PFSK-1 (cell line): ENCODE results near the gene GANAB.

Source experiments
- FOXP2 ChIP-seq: optimal IDR thresholded peaks from 2 replicates; pipeline ENCODE3; 2011; ENCODE audit warnings: borderline replicate concordance, control low read depth, inconsistent platforms; ENCODE audit not compliant: insufficient read depth; ENCODE audit errors: extremely low read length, extremely low read depth
- POLR2AphosphoS5 ChIP-seq: IDR thresholded peaks from 2 replicates; pipeline ENCODE4 v1.6.1; 2012; ENCODE audit warnings: low read depth, mild to moderate bottlenecking, control low read depth, low read length, moderate library complexity
- SIN3A ChIP-seq: IDR thresholded peaks from 2 replicates; pipeline ENCODE4 v1.6.1; 2012; ENCODE audit warnings: mild to moderate bottlenecking, low read length, moderate library complexity, borderline replicate concordance; ENCODE audit not compliant: insufficient read depth
- TAF1 ChIP-seq: IDR thresholded peaks from 2 replicates; pipeline ENCODE4 v1.6.1; 2012; ENCODE audit warnings: low read length, control low read depth, borderline replicate concordance; ENCODE audit not compliant: insufficient read depth
- TF ChIP-seq, protein P1 (sequence below), 2 experiments: IDR thresholded peaks; 2 replicates each; pipeline versions ENCODE4 v1.6.1 to v1.8.0; 2011 to 2012; ENCODE audit warnings: low read depth in 2 of 2, low read length in 2 of 2, control low read depth in 1 of 2, inconsistent platforms in 1 of 2, mild to moderate bottlenecking in 1 of 2, moderate library complexity in 1 of 2; ENCODE audit not compliant: insufficient read depth in 1 of 2

GANAB gene

DNA sequence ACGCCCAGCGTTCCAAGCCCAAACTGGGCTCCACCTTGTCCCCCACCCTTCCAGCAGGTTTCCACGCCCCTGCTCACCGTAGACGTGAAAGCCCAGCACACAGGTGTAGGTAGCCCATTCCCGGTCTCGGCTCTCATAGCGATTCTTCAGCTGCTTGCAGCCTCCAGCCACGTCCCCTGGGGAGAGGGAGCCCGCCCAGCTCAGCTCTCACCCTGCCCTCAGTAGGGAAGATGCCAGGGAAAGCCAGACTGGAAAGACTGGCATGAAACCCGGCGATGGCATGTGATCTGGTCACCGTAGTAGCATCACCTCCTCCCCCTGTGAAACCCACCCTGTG is 43.4 kb downstream of the GANAB start:
- TF ChIP-seq FOXP2 (no peak), SIN3A (no peak), TAF1 (no peak), POLR2AphosphoS5 (no peak)
- TF ChIP-seq, protein P1, sequence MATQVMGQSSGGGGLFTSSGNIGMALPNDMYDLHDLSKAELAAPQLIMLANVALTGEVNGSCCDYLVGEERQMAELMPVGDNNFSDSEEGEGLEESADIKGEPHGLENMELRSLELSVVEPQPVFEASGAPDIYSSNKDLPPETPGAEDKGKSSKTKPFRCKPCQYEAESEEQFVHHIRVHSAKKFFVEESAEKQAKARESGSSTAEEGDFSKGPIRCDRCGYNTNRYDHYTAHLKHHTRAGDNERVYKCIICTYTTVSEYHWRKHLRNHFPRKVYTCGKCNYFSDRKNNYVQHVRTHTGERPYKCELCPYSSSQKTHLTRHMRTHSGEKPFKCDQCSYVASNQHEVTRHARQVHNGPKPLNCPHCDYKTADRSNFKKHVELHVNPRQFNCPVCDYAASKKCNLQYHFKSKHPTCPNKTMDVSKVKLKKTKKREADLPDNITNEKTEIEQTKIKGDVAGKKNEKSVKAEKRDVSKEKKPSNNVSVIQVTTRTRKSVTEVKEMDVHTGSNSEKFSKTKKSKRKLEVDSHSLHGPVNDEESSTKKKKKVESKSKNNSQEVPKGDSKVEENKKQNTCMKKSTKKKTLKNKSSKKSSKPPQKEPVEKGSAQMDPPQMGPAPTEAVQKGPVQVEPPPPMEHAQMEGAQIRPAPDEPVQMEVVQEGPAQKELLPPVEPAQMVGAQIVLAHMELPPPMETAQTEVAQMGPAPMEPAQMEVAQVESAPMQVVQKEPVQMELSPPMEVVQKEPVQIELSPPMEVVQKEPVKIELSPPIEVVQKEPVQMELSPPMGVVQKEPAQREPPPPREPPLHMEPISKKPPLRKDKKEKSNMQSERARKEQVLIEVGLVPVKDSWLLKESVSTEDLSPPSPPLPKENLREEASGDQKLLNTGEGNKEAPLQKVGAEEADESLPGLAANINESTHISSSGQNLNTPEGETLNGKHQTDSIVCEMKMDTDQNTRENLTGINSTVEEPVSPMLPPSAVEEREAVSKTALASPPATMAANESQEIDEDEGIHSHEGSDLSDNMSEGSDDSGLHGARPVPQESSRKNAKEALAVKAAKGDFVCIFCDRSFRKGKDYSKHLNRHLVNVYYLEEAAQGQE (IDR thresholded peaks at IDR 0.05; ENCODE audit: insufficient read depth in 1 of 2, low read depth in 2 of 2, low read length in 2 of 2), result no peak

DNA sequence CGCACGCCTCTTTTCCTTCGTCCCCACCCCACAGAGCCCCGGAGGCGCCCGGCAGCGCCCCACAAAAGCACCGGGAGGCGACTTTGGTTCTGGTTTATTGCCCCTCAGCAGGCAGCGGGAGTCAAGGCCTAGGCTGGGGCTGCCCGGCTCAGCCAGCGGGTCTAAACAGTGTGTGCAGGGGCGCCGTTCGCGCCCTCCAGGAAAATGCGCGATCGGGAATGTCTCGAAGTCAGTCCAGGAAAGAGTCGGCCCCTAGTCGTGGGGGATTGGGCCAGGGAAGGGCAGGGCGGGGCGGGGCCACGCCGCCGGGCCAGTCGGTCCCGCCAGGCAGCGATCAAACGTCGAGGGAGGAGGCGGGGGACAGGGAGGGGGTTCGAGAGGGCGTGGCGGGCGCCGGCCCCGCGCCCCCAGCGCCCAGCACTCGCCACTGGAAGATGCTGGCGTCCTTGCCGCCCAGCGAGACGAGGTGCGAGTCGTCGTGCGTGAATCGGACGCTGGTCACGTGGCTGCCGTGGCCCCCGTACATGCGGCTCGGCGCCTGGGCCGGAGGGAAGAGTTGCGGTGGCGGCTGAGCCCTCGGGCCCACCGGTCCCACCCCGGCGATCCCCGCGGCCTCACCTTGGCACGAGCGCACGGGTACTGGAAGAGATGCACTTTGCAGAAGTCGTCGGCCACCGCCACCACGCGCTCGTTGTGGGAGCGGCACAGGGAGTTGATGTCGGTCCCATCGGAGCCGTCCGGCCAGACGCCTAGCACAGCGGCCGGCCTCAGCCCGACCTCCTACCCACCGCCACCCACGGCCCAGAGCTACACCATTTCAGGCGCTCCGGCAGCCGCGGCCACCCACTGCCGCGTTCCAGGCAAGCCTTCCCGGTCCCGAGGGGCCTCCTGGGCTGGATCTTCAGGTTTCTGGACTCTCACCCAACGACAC is 44.0 kb downstream of the GANAB start:
- TF ChIP-seq, protein P1 (IDR thresholded peaks at IDR 0.05; ENCODE audit: insufficient read depth in 1 of 2, low read depth in 2 of 2, low read length in 2 of 2), result no peak
- TF ChIP-seq SIN3A (no peak), FOXP2 (no peak), TAF1 (no peak), POLR2AphosphoS5 (no peak)

DNA sequence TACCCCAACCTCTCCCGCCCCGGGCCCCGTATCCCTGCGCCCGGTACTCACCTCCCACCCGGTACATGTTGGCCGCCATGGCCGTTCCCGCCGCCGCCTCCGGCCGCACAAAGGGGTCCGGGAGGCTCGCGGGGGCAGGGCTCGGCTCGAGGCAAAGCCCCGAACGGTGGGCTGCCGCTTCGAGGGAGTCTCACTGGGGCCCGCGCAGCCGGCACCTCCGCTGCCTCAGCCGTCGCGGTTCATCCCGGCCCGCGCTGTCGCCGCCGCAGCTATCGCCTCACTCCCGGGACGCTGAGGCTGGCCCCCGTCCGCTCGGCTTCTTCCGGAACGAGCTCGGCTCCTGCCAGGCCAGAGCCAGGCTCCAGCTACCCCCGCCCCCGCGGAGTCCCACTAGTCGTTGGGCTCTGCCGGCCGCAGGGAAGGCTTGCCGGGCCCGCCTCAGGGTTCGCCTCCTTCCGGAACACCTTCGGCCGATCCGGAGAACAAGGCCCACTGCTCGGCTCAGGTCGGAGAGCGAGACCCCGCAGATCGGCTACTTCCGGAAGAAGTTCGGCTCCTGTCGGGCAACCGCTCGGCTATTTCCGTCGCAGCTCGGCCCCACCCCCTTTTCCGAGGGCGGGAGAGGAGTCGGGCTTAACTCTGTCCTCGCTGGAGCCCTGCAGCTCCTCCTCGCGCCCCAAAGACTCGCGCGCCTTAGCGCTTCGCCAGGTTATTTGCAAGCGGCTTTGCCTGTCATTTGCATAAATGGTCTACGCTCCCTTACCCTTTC is 44.9 kb downstream of the GANAB start, which contains the start of gene MTA2:
Gene MTA2, minus strand, starts transcription at position 494 of the 769 bp plus-strand sequence. Its CDS starts 415 bp downstream, at position 79.
- TF ChIP-seq, protein P1 (IDR thresholded peaks at IDR 0.05; ENCODE audit: insufficient read depth in 1 of 2, low read depth in 2 of 2, low read length in 2 of 2), result 0 out of 4 replicates have a peak, but pooled peaks of 1 of the 2 experiments have one; percentile 38
- no peak for TF ChIP-seq SIN3A
- TF ChIP-seq FOXP2, result peak; percentile 19
- peak; percentile 29; the same call in 1 of the 2 replicates for TF ChIP-seq TAF1
- peak; percentile 87 for TF ChIP-seq POLR2AphosphoS5

DNA sequence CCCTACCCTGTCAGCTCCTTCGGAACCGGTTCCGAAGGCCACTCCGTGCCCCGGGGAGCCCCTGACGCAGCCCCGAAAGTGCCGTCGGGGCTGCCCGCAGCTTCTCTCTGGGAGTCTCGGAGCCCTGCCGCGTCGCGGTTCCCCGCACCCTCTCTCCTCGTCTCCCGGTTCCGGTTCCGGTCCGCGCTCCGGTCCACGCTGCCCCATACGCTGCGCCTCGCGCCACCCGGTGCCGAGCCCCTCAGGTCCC is 45.4 kb downstream of the GANAB start:
- TF ChIP-seq FOXP2, result no peak
- no peak for TF ChIP-seq SIN3A
- TF ChIP-seq TAF1, result 0 out of 2 replicates have a peak, but pooled peaks have one; percentile 1

DNA sequence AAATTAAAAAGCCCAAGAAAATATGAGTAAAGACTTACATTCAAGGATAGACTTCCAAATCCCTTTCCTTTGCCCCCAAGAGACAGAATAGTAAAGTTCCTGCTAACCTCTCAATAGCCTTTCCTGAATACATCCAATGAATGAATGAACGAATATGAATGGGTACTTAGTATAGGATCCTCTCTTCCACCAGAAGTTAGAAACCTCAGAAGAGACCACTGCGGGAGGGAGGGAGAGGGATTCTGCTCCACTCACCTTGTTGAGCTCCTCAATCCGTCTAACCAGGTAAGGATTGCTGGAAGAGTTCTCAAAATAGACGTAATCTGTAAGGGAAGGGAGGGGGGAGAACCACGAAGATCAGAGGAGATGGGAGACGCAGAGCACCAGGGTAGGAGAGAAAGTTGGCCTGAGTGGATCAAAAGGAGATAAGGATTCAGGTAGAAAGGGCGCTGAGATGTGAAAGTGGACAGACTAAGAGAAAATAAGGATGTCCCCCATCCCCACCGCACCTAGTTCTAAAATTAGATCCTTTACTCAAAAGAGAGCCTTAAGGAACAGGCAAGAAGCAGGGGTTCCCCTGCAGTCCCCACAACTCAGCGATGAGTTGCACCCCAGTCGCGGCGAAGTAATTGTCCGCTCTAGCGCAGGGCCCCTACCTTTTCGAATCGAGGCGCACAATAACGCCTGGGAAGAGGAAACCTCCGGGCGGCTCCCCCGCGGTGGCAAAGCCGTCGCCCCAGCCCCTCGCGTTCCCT is 45.9 kb downstream of the GANAB start:
- TF ChIP-seq SIN3A, result no peak
- no peak for TF ChIP-seq POLR2AphosphoS5
- TF ChIP-seq, protein P1 (IDR thresholded peaks at IDR 0.05; ENCODE audit: insufficient read depth in 1 of 2, low read depth in 2 of 2, low read length in 2 of 2), result no peak
- no peak for TF ChIP-seq FOXP2
- no peak for TF ChIP-seq TAF1
